Stromal cell of bone marrow (primary cell): ENCODE data around the gene ERAS.
"Not testable (repeated sequence)": the region's sequence is repeated elsewhere in the genome, so short reads cannot be mapped to it uniquely, and the experiment has no call there.

ENCODE experiments used
- DNase-seq: peaks from one replicate; pipeline ENCODE4 v3.0.0-alpha.2; 2012; ENCODE audit warnings: low read depth

The ERAS gene

GRCh38 chrX:48833542-48834138 lies 7.3 kb downstream of the ERAS start:
- no peak for DNase-seq

GRCh38 chrX:48834383-48834709 lies 8.0 kb downstream of the ERAS start:
- no peak for DNase-seq

- no peak for DNase-seq
Observed at GRCh38 chrX:48835524-48836329, 9.4 kb downstream of the ERAS start, which contains the start of gene PCSK1N. TSS of gene PCSK1N (minus strand) at chrX:48835610. CDS start at chrX:48835532, 78 bp downstream.

- no peak for DNase-seq
Observed at GRCh38 chrX:48839686-48840085, 13.4 kb downstream of the ERAS start.

- DNase-seq = no peak
Observed at GRCh38 chrX:48848847-48849246, 22.5 kb downstream of the ERAS start.

- no peak for DNase-seq
Observed at GRCh38 chrX:48852857-48853256, 26.5 kb downstream of the ERAS start.

- not testable (repeated sequence) for DNase-seq
Observed at GRCh38 chrX:48853494-48853893, 27.2 kb downstream of the ERAS start.

- DNase-seq = not testable (repeated sequence)
Observed at GRCh38 chrX:48854121-48854804, 27.9 kb downstream of the ERAS start.

GRCh38 chrX:48854898-48855297 lies 28.6 kb downstream of the ERAS start:
- no peak for DNase-seq

GRCh38 chrX:48864210-48864609 lies 37.9 kb downstream of the ERAS start:
- no peak for DNase-seq

- DNase-seq = not testable (repeated sequence)
Observed at GRCh38 chrX:48872017-48872416, 45.7 kb downstream of the ERAS start.

- not testable (repeated sequence) for DNase-seq
Observed at GRCh38 chrX:48876944-48877343, 50.6 kb downstream of the ERAS start.
